CD4-positive, alpha-beta T cell treated with Interleukin-4 for 1 hour (primary cell): ENCODE data around the gene ANAPC7.
"Not testable (repeated sequence)": the region's sequence is repeated elsewhere in the genome, so short reads cannot be mapped to it uniquely, and the experiment has no call there.

ENCODE experiments used
- DNase-seq, 2 donors: peaks; one replicate each; pipeline ENCODE4 v3.0.0-alpha.2; 2020 to 2022

Gene ANAPC7, protein sequence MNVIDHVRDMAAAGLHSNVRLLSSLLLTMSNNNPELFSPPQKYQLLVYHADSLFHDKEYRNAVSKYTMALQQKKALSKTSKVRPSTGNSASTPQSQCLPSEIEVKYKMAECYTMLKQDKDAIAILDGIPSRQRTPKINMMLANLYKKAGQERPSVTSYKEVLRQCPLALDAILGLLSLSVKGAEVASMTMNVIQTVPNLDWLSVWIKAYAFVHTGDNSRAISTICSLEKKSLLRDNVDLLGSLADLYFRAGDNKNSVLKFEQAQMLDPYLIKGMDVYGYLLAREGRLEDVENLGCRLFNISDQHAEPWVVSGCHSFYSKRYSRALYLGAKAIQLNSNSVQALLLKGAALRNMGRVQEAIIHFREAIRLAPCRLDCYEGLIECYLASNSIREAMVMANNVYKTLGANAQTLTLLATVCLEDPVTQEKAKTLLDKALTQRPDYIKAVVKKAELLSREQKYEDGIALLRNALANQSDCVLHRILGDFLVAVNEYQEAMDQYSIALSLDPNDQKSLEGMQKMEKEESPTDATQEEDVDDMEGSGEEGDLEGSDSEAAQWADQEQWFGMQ

DNA sequence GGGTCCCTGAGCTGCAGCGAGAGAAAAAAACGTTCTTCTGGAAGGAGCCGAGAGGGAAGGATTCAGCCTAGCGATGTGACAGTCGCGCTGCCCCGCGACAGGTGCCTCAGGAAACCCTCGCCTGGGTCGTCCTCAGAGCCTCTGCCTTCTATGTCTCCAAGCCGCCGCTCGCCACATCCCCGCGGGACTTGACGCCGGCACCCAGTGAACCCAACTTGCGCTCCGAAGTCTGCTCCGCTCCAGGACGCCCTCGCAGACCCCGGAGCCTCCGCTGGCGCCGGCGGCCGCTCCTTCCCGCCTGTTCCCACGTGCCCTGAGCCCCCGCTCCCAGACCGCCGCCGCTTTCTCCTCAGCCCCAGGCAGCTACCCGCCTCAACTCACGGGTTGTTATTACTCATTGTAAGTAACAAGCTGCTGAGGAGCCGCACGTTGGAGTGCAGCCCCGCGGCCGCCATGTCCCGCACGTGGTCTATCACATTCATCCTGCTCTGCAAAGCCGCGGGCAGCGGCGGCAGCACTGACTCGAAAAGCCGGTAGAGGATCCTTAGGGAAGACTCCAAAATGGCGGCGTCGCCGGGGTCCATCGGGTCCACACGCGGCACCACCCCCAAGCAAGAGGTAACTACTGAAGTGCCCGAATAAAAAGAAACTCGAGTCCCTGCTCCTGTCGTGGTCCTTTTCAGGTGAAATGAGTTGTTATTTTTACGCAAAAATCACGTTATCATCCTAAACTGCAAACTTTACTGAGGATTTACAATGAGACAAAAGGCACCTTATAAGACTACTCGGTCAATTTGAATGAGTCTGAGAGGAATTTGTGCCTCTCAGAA, at the start of gene ANAPC7:
Gene ANAPC7, minus strand, starts transcription at position 563 of the 830 bp plus-strand sequence. Its CDS starts 81 bp downstream, at position 482.
- DNase-seq, result peak; percentile 89 to 91

DNA sequence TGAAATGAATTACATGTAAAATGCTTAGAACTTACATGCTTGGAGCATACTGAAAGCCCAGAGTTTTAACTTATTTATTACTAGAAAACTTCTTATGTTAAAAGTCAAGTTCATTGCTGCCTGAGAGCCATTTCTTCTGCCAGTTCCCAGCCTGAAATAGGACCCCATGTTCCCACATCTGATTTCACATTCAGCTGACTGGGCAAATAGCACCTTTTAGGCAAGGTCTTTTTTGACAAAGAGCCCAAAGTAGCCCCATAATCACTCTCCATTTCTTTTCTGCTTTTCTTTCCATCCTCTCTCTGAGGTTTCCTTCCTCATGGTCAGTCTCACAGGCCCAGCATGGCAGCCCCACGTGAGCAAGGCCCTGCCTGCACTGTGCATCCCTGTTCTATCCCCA, 47.8 kb upstream of the ANAPC7 start:
- no peak for DNase-seq

DNA sequence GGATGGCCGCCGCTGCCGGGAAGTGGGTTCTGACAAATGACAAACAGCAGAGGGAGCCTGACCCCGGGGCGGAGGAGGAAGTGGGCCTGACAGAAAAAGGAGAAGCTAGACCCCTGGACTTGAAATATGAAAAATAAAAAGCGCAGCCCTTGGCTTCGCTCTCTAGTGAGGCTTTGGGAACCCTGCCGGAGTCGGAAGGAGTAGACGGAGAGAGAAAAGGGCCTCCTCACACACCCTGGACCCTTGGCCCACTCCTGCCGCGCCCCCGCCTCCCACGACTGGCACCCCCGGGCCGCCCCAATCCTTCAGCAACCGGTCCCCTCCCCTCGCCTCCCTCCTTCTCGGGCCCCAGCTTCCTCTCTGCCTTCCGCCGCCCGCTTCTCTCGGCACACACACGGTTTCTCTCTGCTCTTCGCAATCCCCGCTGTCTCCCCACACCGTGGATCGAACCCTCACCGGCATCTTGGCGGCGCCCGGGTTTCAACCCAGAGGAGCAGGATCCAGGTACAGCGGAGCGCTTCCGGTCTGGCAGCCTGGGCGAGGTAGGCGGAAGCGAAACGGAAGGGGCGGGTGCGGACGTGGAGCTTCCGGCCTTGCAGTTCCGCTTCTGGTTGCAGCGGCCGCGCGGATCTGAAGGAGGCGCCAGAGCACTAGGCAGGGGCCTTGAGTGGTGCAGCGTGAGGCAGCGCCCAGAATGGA, 46.4 kb upstream of the ANAPC7 start, which contains the start of gene ARPC3:
Gene ARPC3, minus strand, starts transcription at position 539 of the 699 bp plus-strand sequence. Its CDS starts 77 bp downstream, at position 462.
- DNase-seq, result peak; percentile 95

DNA sequence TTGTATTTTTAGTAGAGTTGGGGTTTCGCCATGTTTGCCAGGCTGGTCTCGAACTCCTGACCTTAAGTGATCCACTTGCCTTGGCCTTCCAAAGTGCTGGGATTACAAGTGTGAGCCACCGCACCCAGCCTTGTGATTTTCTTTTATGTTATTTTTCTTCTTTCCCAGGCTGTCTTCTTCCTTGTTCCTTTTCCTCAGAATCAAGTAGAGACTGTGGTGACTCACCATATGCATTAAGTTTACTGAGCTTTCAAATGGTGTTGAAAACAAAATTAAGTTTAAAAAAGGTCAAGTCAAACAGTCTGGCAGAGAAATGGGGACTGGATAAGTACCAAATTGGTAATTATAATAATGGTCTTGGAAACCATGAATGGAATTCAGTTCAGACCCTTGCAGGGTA, 40.9 kb upstream of the ANAPC7 start:
- DNase-seq, result no peak

DNA sequence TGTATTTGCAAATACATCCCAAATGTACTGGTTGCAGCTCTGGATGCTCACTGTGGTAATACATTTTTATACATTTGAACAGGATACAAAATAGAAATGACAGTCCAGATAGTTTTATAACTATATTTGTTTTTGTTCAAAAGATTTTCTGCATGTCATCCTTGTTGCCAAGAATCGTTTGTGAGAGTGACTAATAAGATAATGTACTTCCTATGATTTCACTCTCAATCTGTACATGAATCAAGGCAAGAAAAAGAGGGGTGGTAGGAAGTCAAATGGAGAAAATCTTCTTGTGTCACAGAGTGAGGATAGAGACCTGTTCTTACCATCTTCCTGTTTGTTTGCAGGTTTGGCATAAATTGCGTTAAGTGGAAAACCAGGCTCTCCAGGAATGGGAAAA, 32.7 kb upstream of the ANAPC7 start:
- DNase-seq, result no peak

DNA sequence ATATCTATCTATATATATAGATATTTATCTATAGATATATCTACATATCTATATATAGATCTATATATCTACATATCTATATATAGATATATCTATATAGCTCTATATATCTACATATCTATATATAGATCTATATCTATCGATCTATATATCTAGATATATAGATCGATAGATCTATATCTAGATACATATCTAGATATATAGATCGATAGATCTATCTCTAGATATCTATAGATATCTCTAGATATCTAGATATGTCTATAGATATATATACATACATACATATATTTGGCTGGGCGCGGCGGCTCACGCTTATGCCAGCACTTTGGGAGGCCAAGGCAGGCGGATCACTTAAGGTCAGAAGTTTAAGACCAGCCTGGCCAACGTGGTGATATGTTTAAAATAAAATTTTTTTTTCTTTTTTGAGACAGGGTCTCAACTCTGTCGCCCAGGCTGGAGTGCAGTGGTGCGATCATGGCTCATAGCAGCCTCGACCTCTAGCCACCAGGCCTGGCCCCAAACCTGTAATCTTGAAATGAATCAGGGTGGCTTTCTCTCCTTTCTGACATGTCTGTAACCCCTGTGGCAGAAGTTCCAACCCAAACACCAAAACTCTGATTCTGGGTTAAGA, 28.6 kb upstream of the ANAPC7 start:
- DNase-seq, result no peak

DNA sequence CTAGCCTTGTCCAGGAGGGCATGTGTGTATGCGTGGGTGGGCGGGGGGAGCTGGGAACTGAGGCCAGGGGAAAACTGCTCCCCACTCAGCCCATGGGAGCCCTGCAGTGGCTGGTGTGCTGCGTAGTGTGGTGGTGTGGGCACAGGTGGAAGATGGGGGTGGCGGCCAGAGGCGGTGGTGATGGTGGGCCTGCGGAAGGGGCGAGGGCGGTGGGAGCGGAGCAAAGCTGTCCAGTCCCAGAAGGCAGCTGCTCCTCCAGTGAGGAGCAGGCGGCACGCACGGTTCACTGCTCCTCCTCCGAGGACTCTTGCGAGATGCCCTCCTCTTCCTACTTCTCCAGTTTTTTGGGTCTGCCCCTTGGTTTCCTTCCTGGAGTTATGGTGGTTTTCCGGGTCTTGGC, 26.2 kb upstream of the ANAPC7 start:
- DNase-seq, result not testable (repeated sequence)

DNA sequence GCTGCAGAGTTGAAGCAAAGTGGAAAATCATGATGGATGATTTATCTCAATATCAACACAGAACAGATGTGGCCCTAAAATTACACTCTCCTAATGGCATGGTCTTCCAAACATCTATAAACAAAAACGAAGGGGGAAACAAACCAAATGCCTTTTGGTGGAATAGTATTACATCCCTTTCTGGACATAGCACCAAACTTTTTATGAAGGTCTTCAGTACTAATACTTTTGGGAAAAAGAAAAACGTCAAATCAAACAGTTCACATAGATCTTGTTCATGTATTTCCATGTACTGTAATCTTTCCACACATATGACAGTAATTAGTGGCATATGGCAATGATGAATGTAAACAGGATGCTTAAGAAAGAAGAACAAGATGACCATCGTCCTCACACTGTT, 22.9 kb upstream of the ANAPC7 start:
- no peak for DNase-seq

DNA sequence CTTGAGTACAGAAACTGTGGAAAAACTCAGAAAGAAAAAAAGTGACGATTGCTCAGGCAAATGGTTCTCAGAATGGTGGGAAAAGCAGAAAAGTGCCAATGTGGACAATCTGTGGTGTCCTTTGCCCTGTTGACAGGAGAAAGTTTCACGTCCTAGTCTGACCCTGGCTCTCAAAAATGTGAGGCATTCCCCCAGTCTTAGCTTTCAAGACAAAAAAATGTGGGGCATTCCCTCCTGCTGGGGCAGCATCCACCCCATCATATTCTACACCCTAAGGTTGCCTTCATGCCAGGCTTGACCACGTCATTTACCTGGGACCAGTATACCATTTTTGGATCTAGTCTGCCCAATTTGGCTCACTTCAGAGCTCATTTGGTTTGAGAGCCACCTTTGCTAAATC, 20.7 kb upstream of the ANAPC7 start:
- DNase-seq, result no peak

DNA sequence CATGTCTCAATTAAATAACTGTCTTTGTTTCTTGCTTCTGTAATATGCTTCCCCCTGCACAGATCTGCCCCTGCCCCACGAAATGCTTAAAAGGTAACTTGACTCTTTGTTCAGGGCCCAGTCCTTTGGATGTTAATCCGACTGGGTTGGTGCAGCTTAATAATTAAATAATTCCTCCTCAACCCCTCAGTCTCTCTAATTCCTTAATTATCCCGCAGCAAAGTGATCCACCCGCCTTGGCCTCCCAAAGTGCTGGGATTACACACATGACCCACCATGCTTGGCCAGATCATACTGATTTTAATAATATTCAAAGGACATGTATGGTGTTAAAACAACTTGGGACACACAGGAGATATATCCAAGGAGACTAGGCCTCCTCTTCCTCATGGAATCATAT, 18.2 kb upstream of the ANAPC7 start:
- DNase-seq, result no peak

DNA sequence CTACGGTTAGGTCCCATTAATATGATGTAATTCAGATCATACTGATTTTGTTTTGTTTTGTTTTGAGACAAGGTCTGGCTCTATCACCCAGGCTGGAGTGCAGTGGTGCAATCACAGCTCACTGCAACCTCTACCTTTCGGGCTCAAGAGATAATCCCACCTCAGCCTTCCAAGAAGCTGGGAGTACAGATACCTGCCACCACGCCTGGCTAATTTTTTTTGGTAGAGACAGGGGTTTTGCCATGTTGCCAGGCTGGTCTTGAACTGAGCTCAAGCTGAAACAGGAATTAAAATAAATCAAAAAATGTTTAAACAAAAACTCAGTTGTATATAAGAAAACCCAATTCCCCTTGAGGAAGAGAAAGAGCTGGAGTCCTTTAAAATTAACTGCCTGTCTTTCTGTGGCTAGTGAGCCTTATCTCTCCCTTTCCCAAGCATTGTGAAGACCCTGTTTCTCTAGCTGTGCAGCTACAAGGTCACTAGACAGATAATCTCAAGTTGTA, 17.7 kb upstream of the ANAPC7 start:
- no peak for DNase-seq

DNA sequence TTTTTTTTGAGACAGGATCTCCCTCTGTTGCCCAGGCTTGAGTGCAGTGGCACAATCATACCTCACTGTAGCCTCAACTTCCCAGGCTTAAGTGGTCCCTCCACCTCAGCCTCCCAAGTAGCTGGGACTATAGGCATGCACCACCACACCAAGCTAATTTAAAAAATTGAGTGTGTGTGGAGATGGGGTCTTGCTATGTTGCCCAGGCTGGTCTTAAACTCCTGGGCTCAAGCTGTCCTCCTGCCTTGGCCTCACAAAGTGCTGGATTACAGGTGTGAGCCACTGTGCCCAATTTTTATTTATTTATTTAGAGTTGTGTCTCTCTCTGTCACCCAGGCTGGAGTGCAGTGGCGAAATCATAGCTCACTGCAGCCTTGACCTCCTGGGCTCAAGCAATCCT, 17.1 kb upstream of the ANAPC7 start:
- not testable (repeated sequence) for DNase-seq

DNA sequence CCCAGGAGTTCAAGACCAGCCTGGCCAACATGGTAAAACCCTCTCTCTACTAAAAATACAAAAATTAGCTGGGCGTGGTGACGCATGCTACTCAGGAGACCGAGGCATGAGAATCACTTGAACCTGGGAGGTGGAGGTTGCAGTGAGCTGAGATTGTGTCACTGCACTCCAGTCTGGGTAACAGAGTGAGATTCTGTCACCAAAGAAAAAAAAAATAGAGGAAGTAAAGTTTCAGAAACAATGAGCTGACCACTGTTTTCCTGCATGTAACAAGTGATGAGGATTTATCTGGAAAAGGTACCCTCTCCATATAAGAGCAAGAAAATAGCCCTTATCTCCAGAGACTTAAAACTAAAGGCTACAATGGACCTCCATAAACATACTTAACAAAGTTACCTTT, 13.6 kb upstream of the ANAPC7 start:
- not testable (repeated sequence) for DNase-seq

DNA sequence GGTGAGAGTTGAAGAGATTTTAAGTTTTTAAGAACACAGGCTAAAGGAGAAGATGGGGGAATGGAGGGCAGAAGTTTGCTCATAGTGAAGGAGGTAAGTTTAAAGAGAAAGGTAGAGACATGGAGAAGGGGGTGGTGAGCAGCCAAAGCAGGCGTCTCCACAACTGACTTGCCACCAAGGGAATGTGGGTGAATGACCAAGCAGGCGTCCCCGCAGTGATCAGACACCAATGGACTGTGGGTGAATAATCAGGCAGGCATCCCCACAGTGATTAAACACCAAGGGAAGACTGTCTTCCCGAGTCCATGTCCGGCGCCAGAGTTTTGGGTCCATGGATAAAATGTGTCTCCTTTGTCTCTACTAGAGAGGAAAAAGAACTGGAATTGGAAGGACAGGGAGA, 6.6 kb upstream of the ANAPC7 start:
- DNase-seq, result not testable (repeated sequence)

DNA sequence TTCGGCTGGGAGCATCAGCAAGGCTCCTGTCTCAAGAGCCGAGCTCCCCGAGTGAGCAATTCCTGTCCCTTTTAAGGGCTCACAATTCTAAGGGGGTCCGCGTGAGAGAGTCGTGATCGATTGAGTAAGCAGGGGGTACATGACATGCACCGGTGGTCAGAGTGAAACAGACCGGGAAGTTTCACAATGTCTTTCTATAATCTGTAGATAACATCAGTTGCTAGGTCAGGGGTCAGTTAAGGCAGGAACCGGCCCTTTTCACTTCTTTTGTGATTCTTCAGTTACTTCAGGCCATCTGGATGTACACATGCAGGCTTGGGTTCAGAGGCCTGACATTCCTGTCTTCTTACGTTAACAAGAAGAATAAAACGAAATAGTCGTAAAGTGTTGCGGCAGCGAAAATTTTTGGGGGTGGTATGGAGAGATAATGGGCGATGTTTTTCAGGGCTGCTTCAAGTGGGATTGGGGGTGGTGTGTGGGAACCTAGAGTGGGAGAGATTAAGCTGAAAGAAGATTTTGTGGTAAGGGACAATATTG, 1.7 kb upstream of the ANAPC7 start:
- not testable (repeated sequence) for DNase-seq

DNA sequence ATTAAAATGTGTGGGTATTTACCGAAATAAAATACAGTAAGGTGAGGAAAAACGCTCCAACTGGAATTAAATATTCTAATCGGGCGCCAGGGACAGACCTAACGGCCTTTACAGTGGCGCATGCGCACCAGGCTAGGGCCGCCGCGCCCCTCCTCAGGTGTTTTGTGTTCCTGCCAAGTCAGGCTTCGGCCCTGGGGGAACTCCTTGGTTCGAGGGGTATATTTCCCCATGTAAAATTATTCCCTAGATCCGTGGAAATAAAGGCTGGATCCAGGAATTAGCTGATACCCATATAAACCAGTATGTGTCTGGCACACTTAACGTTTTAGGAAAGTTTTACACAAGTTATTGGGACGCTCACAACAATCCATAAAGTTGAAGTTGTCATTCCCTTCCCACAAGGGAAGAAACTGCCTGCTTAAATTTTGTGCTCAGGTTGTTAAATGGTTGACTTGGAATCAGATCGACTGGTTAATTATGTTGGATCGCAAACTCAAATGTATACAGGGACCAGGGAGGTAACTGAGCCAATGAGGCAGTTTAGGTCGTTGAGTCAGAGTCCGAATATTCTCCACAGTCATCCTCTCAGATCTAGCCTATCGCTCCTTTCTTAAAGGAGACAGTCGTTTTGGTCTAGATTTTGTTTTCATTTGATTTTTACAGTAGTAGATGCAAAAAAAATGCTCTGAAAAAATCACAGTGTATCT, 621 bp upstream of the ANAPC7 start:
- DNase-seq, result peak; percentile 78 to 83

DNA sequence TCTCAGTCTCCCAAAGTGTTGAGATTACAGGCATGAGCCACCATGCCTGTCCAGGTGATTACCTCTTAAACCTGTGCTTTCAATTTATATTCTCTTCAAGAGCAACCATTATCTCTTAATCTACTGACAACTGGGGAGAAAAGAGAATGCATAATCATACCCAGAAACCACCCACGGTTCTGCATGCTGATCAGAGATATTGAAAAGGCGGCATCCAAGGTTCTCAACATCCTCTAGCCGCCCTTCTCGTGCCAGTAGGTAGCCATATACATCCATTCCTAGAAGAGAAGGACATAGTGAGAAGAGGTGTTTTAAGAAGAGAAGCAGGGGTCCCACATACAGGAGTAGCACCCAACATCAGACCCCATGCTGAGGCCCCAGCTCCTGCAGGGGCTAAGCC, 20.8 kb downstream of the ANAPC7 start:
- DNase-seq, result no peak

DNA sequence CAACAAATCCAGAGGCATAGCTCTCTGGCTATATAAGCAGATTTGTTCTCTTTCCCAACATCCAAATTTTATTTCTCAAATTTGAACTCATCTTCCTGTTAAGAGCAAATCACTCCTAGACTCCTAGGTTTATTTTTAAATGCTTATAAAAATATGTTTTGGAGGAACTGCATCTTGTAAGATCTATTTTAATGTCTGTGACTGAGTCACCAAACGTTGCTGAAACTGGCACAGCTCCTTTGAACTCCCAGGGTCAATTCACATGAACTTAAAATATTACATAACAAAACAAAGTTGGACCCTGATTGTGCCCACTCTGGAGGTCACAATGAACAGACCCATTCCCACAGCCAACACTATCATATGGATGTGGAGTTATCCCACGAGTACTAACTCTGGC, 23.9 kb downstream of the ANAPC7 start:
- no peak for DNase-seq

DNA sequence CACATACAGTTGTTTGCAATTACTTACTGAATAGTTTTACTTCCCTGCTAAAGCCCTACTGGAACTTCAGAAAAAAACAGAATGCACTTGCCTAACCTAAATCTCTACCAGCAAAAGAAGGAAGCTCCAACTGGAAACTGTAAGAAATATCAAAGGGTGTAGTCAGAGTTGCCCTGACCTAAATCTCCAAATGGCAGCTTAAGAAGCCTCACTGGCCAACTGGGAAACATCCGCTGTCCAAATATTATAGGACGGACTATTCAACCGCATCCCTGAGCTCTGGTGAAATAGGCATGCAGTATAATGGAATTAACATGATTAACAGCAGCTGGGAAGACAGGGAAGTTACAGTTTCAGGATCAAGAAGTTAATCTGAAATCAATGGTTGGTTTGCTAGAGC, 24.3 kb downstream of the ANAPC7 start:
- DNase-seq, result no peak

DNA sequence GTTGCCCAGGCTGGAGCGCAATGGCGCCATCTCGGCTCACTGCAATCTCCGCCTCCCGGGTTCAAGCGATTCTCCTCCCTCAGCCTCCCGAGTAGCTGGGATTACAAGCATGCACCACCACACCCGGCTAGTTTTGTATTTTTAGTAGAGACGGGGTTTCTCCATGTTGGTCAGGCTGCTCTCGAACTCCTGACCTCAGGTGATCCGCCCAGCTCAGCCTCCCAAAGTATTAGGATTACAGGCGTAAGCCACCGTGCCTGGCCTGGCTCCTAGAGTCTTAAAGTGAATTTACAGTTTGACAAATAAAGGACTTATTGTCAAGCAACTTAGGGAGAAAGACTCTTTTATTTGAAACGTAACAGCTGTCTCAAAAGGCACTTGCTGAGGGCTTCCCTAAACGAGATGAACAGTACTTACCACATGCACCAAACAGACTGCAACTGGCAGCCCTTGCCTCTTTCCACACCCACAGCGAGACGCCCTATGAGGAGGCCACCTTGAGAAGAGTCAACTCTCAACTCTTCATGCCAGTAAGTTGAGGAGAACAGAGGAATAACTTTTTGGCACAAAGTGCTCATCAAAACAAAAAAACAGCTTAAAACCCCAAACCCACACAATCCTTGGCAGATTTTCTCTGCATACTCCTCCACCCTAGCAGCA, 25.2 kb downstream of the ANAPC7 start:
- not testable (repeated sequence) for DNase-seq
